Rectal smooth muscle tissue (tissue), 1 donor: ENCODE results near the gene MRPS10.

Experiments used
- H3K27ac ChIP-seq: one replicate; pipeline ENCODE4 v1.7.0; 2013; ENCODE audit warnings: low read depth, low read length, inconsistent platforms
- H3K27me3 ChIP-seq: one replicate; pipeline ENCODE4 v1.7.0; 2013; ENCODE audit warnings: low read length; ENCODE audit not compliant: control insufficient read depth, insufficient read depth
- H3K36me3 ChIP-seq: one replicate; pipeline ENCODE4 v1.7.0; 2013; ENCODE audit warnings: low read length; ENCODE audit not compliant: control insufficient read depth, insufficient read depth
- H3K4me1 ChIP-seq: one replicate; pipeline ENCODE4 v1.7.0; 2013; ENCODE audit warnings: low read length; ENCODE audit not compliant: control insufficient read depth, insufficient read depth
- H3K4me3 ChIP-seq: one replicate; pipeline ENCODE4 v1.7.0; 2013; ENCODE audit warnings: low read length
- H3K9ac ChIP-seq: one replicate; pipeline ENCODE4 v1.7.0; 2013; ENCODE audit warnings: low read length

The MRPS10 gene

GRCh38 chr6:42232035-42232434, 14.4 kb upstream of the MRPS10 start:
- H3K27ac ChIP-seq, result no peak overlapping the region
- H3K9ac ChIP-seq, result no peak overlapping the region
- peaks cover 8% of the 10 kb centered on the region for H3K36me3 ChIP-seq
- H3K4me1 ChIP-seq, result no peaks in the 10 kb centered on the region
- no peak overlapping the region for H3K4me3 ChIP-seq
- H3K27me3 ChIP-seq, result no peaks in the 10 kb centered on the region

- Histone ChIP-seq H3K4me3 (no peak overlapping the region), H3K4me1 (peaks cover 2% of the 10 kb centered on the region), H3K9ac (no peak overlapping the region), H3K27ac (no peak overlapping the region), H3K36me3 (peaks cover 8% of the 10 kb centered on the region), H3K27me3 (no peaks in the 10 kb centered on the region)
Measured at GRCh38 chr6:42230345-42231321, 13.0 kb upstream of the MRPS10 start.

- H3K9ac ChIP-seq, result no peak overlapping the region
- H3K4me3 ChIP-seq, result no peak overlapping the region
- no peaks in the 10 kb centered on the region for H3K27me3 ChIP-seq
- H3K27ac ChIP-seq, result no peak overlapping the region
- H3K4me1 ChIP-seq, result peaks cover 2% of the 10 kb centered on the region
- H3K36me3 ChIP-seq, result peaks cover 8% of the 10 kb centered on the region
Measured at GRCh38 chr6:42229506-42230119, 12.0 kb upstream of the MRPS10 start.

- Histone ChIP-seq H3K36me3 (peaks cover 8% of the 10 kb centered on the region), H3K27ac (no peak overlapping the region), H3K4me3 (no peak overlapping the region), H3K9ac (no peak overlapping the region), H3K4me1 (peaks cover 2% of the 10 kb centered on the region), H3K27me3 (no peaks in the 10 kb centered on the region)
Measured at GRCh38 chr6:42228305-42228704, 10.6 kb upstream of the MRPS10 start.

GRCh38 chr6:42227173-42227850, 9.7 kb upstream of the MRPS10 start:
- Histone ChIP-seq H3K9ac (no peak overlapping the region), H3K4me3 (no peak overlapping the region)

GRCh38 chr6:42226645-42227143, 9.0 kb upstream of the MRPS10 start:
- Histone ChIP-seq H3K27me3 (no peaks in the 10 kb centered on the region), H3K27ac (peak overlapping the region; percentile 52), H3K4me3 (peak overlapping the region; percentile 9), H3K4me1 (peaks cover 2% of the 10 kb centered on the region), H3K9ac (no peak overlapping the region), H3K36me3 (peaks cover 8% of the 10 kb centered on the region)

More at GRCh38 chr6:42227173-42227850, 9.7 kb upstream of the MRPS10 start:
- H3K4me1 ChIP-seq, result peaks cover 2% of the 10 kb centered on the region
- no peak overlapping the region for H3K27ac ChIP-seq
- peaks cover 8% of the 10 kb centered on the region for H3K36me3 ChIP-seq
- H3K27me3 ChIP-seq, result no peaks in the 10 kb centered on the region

GRCh38 chr6:42226161-42226611, 8.5 kb upstream of the MRPS10 start:
- Histone ChIP-seq H3K36me3 (peaks cover 8% of the 10 kb centered on the region), H3K27me3 (no peaks in the 10 kb centered on the region), H3K9ac (no peak overlapping the region), H3K4me3 (no peak overlapping the region), H3K4me1 (peaks cover 2% of the 10 kb centered on the region), H3K27ac (no peak overlapping the region)

- peaks cover 8% of the 10 kb centered on the region for H3K36me3 ChIP-seq
- H3K4me3 ChIP-seq, result no peak overlapping the region
- peaks cover 2% of the 10 kb centered on the region for H3K4me1 ChIP-seq
- no peaks in the 10 kb centered on the region for H3K27me3 ChIP-seq
- H3K9ac ChIP-seq, result no peak overlapping the region
- H3K27ac ChIP-seq, result no peak overlapping the region
Measured at GRCh38 chr6:42225419-42225818, 7.8 kb upstream of the MRPS10 start.

- no peak overlapping the region for H3K27ac ChIP-seq
- no peak overlapping the region for H3K4me3 ChIP-seq
- peaks cover 8% of the 10 kb centered on the region for H3K36me3 ChIP-seq
- no peaks in the 10 kb centered on the region for H3K27me3 ChIP-seq
- H3K4me1 ChIP-seq, result peaks cover 2% of the 10 kb centered on the region
- no peak overlapping the region for H3K9ac ChIP-seq
Measured at GRCh38 chr6:42225029-42225339, 7.3 kb upstream of the MRPS10 start.

GRCh38 chr6:42224222-42225028, 6.8 kb upstream of the MRPS10 start:
- Histone ChIP-seq H3K4me1 (peaks cover 2% of the 10 kb centered on the region), H3K27me3 (no peaks in the 10 kb centered on the region), H3K27ac (no peak overlapping the region), H3K9ac (no peak overlapping the region), H3K36me3 (peaks cover 8% of the 10 kb centered on the region), H3K4me3 (no peak overlapping the region)

- Histone ChIP-seq H3K27ac (no peak overlapping the region), H3K4me3 (no peak overlapping the region), H3K36me3 (peaks cover 3% of the 10 kb centered on the region), H3K9ac (no peak overlapping the region), H3K27me3 (no peaks in the 10 kb centered on the region), H3K4me1 (peaks cover 2% of the 10 kb centered on the region)
Measured at GRCh38 chr6:42222448-42222847, 4.8 kb upstream of the MRPS10 start.
